GM12878 (cell line): ENCODE measurements around the gene CTNNA1. TPM values are rescaled to one million over a fixed set of nuclear protein-coding genes. Genes with fewer than 3 reads are reported as not detected.

ENCODE experiments used
- ATAC-seq: fragments of 200-7000 bp; cut with Tn5 transposase; 3 replicates; pipeline ENCODE4 v1.9.1; 2020; ENCODE audit warnings: mild to moderate bottlenecking, moderate library complexity
- BruUV-seq: library from RNA; stranded (reverse); fragments of 400-500 nt; replicated peaks from 2 replicates; lab custom pipeline; 2021; lab: Mats Ljungman, UMichigan
- CTCF ChIA-PET: fragments of 300-600 bp; sonication (Branson Sonifier 250); formaldehyde crosslinking; extraction: SDS; loops from one replicate; lab custom pipeline; 2021; ENCODE audit warnings: inconsistent platforms; lab: Yijun Ruan, JAX
- POLR2A ChIA-PET: fragments of 350-600 bp; formaldehyde crosslinking; extraction: SDS; loops from one replicate; lab custom pipeline; 2021; ENCODE audit warnings: inconsistent platforms; lab: Charles Lee
- RAD21 ChIA-PET: fragments of 300-600 bp; sonication (Branson Sonifier 250); formaldehyde crosslinking; loops from one replicate; lab custom pipeline; 2023; ENCODE audit warnings: antibody characterized with exemption; ENCODE audit not compliant: unreplicated experiment; lab: Charles Lee
- SMC1A ChIA-PET: fragments of 300-600 bp; sonication (Branson Sonifier 250); formaldehyde crosslinking; loops from one replicate; lab custom pipeline; 2023; ENCODE audit not compliant: unreplicated experiment, uncharacterized antibody; lab: Charles Lee
- DNase-seq: peaks from one replicate; pipeline ENCODE4 v3.0.0-alpha.2; 2011; ENCODE audit warnings: low read depth, low spot score
- FAIRE-seq: peaks from 3 replicates; lab custom pipeline; 2011; peaks lifted over from hg19 to GRCh38; lab: Jason Lieb, UNC
- H2AFZ ChIP-seq: 2 replicates; pipeline ENCODE4 v1.6.0; 2011; ENCODE audit warnings: low read depth, low read length, control low read depth; ENCODE audit not compliant: control insufficient read depth
- H3K27ac ChIP-seq: 2 replicates; pipeline ENCODE4 v1.5.1; 2011; ENCODE audit warnings: control low read depth; ENCODE audit not compliant: control insufficient read depth, insufficient read depth
- H3K27me3 ChIP-seq, 2 experiments: replicated peaks in 1 of 2; 2 replicates each; pipeline versions ENCODE4 v1.6.0 to v1.6.1; 2011; ENCODE audit warnings: low read length in 1 of 2; ENCODE audit not compliant: control insufficient read depth in 2 of 2, insufficient read depth in 2 of 2
- H3K36me3 ChIP-seq, 2 experiments: 2 replicates each; pipeline ENCODE4 v1.5.1; 2011; ENCODE audit warnings: low read length in 1 of 2; ENCODE audit not compliant: control insufficient read depth in 2 of 2, insufficient read depth in 2 of 2
- H3K4me1 ChIP-seq: 2 replicates; pipeline ENCODE4 v1.6.1; 2011; ENCODE audit warnings: mild to moderate bottlenecking, low read length, moderate library complexity, mixed read lengths; ENCODE audit not compliant: control insufficient read depth, insufficient read depth
- H3K4me2 ChIP-seq: 2 replicates; pipeline ENCODE4 v1.6.0; 2011; ENCODE audit warnings: control low read depth; ENCODE audit not compliant: control insufficient read depth, insufficient read depth
- H3K4me3 ChIP-seq: fragments of 200-600 bp; sonication (generic); 2 replicates; pipeline ENCODE4 v1.5.1; 2016
- H3K79me2 ChIP-seq: 2 replicates; pipeline ENCODE4 v1.6.0; 2011; ENCODE audit warnings: low read length; ENCODE audit not compliant: control insufficient read depth, insufficient read depth
- H3K9ac ChIP-seq: 2 replicates; pipeline ENCODE4 v1.8.0; 2011; ENCODE audit warnings: low read length, control low read depth, mixed read lengths; ENCODE audit not compliant: control insufficient read depth, insufficient read depth
- H3K9me3 ChIP-seq: replicated peaks from 3 replicates; pipeline ENCODE4 v1.5.1; 2011; ENCODE audit warnings: mild to moderate bottlenecking, low read length; ENCODE audit not compliant: control insufficient read depth, insufficient read depth
- H4K20me1 ChIP-seq: 2 replicates; pipeline ENCODE4 v1.6.0; 2011; ENCODE audit not compliant: control insufficient read depth, insufficient read depth
- BACH1 ChIP-seq: fragments of 450-650 bp; IDR thresholded peaks from 2 replicates; pipeline ENCODE4 v1.6.1; 2017; ENCODE audit warnings: mild to moderate bottlenecking, borderline replicate concordance
- BRCA1 ChIP-seq: IDR thresholded peaks from 2 replicates; pipeline ENCODE4 v1.6.1; 2011; ENCODE audit warnings: low read depth, low read length, improper control_type of control experiment
- EP300 ChIP-seq, 2 experiments: fragments of 150-350 bp in 1 of 2; IDR thresholded peaks; 2 replicates each; pipeline ENCODE4 v1.6.1; 2011 to 2012; ENCODE audit warnings: low read depth in 2 of 2, low read length in 2 of 2, borderline replicate concordance in 1 of 2, improper control_type of control experiment in 1 of 2, inconsistent platforms in 1 of 2; ENCODE audit not compliant: control insufficient read depth in 1 of 2
- HDGF ChIP-seq: fragments of 450-650 bp; IDR thresholded peaks from 2 replicates; pipeline ENCODE4 v1.6.1; 2016; ENCODE audit warnings: antibody characterized with exemption
- NRF1 ChIP-seq: conservative IDR thresholded peaks from 2 replicates; pipeline ENCODE4 v1.6.1; 2011; ENCODE audit warnings: mild to moderate bottlenecking, low read depth, low read length, improper control_type of control experiment
- POU2F2 ChIP-seq: IDR thresholded peaks from 3 replicates; pipeline ENCODE4 v1.6.1; 2011; ENCODE audit warnings: low read depth, mild to moderate bottlenecking, low read length, borderline replicate concordance
- RAD51 ChIP-seq: fragments of 450-650 bp; IDR thresholded peaks from 2 replicates; pipeline ENCODE4 v1.6.1; 2016; ENCODE audit warnings: moderate library complexity, mild to moderate bottlenecking, inconsistent platforms
- RCOR1 ChIP-seq: conservative IDR thresholded peaks from 2 replicates; pipeline ENCODE4 v1.6.1; 2012; ENCODE audit warnings: low read depth, low read length, improper control_type of control experiment
- WGBS: methylation state at CpG from one replicate; pipeline ENCODE4 v1.1.6; 2016; ENCODE audit warnings: low lambda C conversion rate; ENCODE audit not compliant: insufficient replicate concordance, insufficient coverage; ENCODE audit errors: missing lambda C conversion rate; 5-methylcytosine and 5-hydroxymethylcytosine counted together
- in situ Hi-C: fragments of 300-500 bp; cut with MboI; formaldehyde crosslinking; loops from 9 replicates; pipeline ENCODE4 v1.14.3; 2018; ENCODE audit warnings: mixed read lengths
- intact Hi-C: fragments of 100-400 bp; cut with micrococcal nuclease; formaldehyde crosslinking; loops from one replicate; pipeline ENCODE4 v1.14.2; 2022; ENCODE audit not compliant: unreplicated experiment
- polyA plus RNA-seq, 11 experiments: library from polyadenylated mRNA; depleted of rRNA in 4 of 11; unstranded in 6 of 11; stranded (reverse) in 5 of 11; fragments of >200 nt; fragmentation: Nextera tagmentation in 4 of 11; fragmentation: Illumina TruSeq in 1 of 11; extraction: Ambion mirVana in 4 of 11; extraction: Trizol in 1 of 11; gene quantifications; 1 replicate in 1 of 11; 2 replicates in 10 of 11; pipeline versions ENCODE4 v1.2.1 to v1.2.3, GENCODE V29; 2011 to 2016; ENCODE audit warnings: inconsistent platforms in 2 of 11, missing spikeins in 2 of 11, low read depth in 1 of 11
- total RNA-seq, 4 experiments: library from RNA; depleted of rRNA in 3 of 4; stranded (reverse); fragments of >200 nt in 3 of 4; fragmentation: Illumina TruSeq in 1 of 4; extraction: Trizol in 1 of 4; gene quantifications; 2 replicates each; pipeline versions ENCODE4 v1.2.1 to v1.2.3, GENCODE V29; 2013 to 2021
- TF ChIP-seq, protein P1 (sequence below): IDR thresholded peaks from 2 replicates; pipeline ENCODE4 v1.6.1; 2011; ENCODE audit warnings: borderline replicate concordance, low read depth, mild to moderate bottlenecking, moderate library complexity, mixed read lengths, low read length; ENCODE audit not compliant: insufficient read depth; ENCODE audit errors: extremely low read length

CTNNA1 gene
- total and polyA plus RNA-seq, 10 of the 15 experiments (the other 5 are each of a cell fraction or from before 2014, with no cell fraction given) = 32.6 to 104 (median 57.7) TPM

GRCh38 chr5:138778234-138778633, 25.0 kb downstream of the CTNNA1 start (continued):
- TF ChIP-seq EP300 (IDR thresholded peaks at IDR 0.05; ENCODE audit: borderline replicate concordance in 1 of 2, control insufficient read depth in 1 of 2, low read depth in 2 of 2, low read length in 2 of 2) = no peak

GRCh38 chr5:138783976-138784375, 30.8 kb downstream of the CTNNA1 start:
- 98% methylated on average over 7 of the region's 7 CpGs for WGBS
- in situ Hi-C loops = no loop called here
- ChIA-PET CTCF (interaction anchor here (1.5 kb wide), 1 partner anchor 9 kb away, joined by 4 read pairs; no protein-coding TSS in a partner anchor), POLR2A (no interaction called here), RAD21 (no interaction called here), SMC1A (interaction anchor here (0.8 kb wide), 1 partner anchor 467 kb away, joined by 3 read pairs; no protein-coding TSS in a partner anchor)
- peaks cover 2% of the 10 kb centered on the region; the same call in 1 of the 2 replicates for H3K79me2 ChIP-seq
- no peak for ATAC-seq
- no peak overlapping the region for H2AFZ ChIP-seq
- no TSS peak for BruUV-seq
- no peaks in the 10 kb centered on the region for H3K27me3 ChIP-seq
- no peak for DNase-seq
- peaks cover 0 to 10% of the 10 kb centered on the region in 2 experiments; a peak in 3 of 4 replicates for H3K36me3 ChIP-seq
- FAIRE-seq = no peak
- no peak overlapping the region for H3K27ac ChIP-seq
- no peak overlapping the region for H3K4me2 ChIP-seq
- no peak overlapping the region for H3K9ac ChIP-seq
- no peaks in the 10 kb centered on the region for H3K9me3 ChIP-seq
- no peaks in the 10 kb centered on the region for H4K20me1 ChIP-seq
- TF ChIP-seq RCOR1 (no peak), POU2F2 (no peak), RAD51 (no peak), NRF1 (no peak)
- intact Hi-C loops = no loop called here
- no peaks in the 10 kb centered on the region; the same call in 1 of the 2 replicates for H3K4me1 ChIP-seq
- no peak overlapping the region for H3K4me3 ChIP-seq

- FAIRE-seq = no peak
- POLR2A ChIA-PET = no interaction called here
- Histone ChIP-seq H3K79me2 (peaks cover 2% of the 10 kb centered on the region; the same call in 1 of the 2 replicates), H3K27me3 (no peaks in the 10 kb centered on the region), H2AFZ (no peak overlapping the region), H3K27ac (no peak overlapping the region), H3K4me3 (no peak overlapping the region), H3K4me2 (no peak overlapping the region), H3K4me1 (peaks cover 6% of the 10 kb centered on the region), H4K20me1 (no peaks in the 10 kb centered on the region), H3K9me3 (no peaks in the 10 kb centered on the region), H3K9ac (no peak overlapping the region), H3K36me3 (peaks cover 0 to 10% of the 10 kb centered on the region in 2 experiments; a peak in 3 of 4 replicates)
- WGBS = 100% methylated on average over 1 of the region's 1 CpG
- CTCF ChIA-PET = interaction anchor here (1.0 to 1.5 kb wide), 2 partner anchors 8 to 131 kb away, joined by 3 to 4 read pairs; no protein-coding TSS in a partner anchor
- intact Hi-C loops (no loop called here), in situ Hi-C loops (no loop called here)
- TF ChIP-seq RAD51 (no peak), BACH1 (no peak), HDGF (no peak), BRCA1 (no peak)
- TF ChIP-seq, protein P1, sequence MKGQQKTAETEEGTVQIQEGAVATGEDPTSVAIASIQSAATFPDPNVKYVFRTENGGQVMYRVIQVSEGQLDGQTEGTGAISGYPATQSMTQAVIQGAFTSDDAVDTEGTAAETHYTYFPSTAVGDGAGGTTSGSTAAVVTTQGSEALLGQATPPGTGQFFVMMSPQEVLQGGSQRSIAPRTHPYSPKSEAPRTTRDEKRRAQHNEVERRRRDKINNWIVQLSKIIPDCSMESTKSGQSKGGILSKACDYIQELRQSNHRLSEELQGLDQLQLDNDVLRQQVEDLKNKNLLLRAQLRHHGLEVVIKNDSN = no peak
- BruUV-seq = no TSS peak
- SMC1A ChIA-PET = no interaction called here
- ATAC-seq = no peak
- RAD21 ChIA-PET = no interaction called here
- DNase-seq = no peak
These were observed 31.4 kb downstream of the CTNNA1 start for GRCh38 chr5:138784590-138784989.
